SK-N-SH (cell line): ENCODE measurements around the gene ADTRP. TPM values are rescaled to one million over a fixed set of nuclear protein-coding genes. Genes with fewer than 3 reads are reported as not detected.

Experiments used
- CTCF ChIA-PET: fragments of 300-600, 350-600 bp; formaldehyde crosslinking; extraction: SDS; loops from one replicate; lab custom pipeline; 2021; lab: Yijun Ruan, JAX
- POLR2A ChIA-PET: fragments of 350-600 bp; sonication (Branson Sonifier 250); formaldehyde crosslinking; extraction: SDS; loops from one replicate; lab custom pipeline; 2020; ENCODE audit warnings: antibody characterized with exemption, inconsistent platforms; lab: Yijun Ruan, JAX
- DNase-seq: peaks from one replicate; pipeline ENCODE4 v3.0.0; 2012
- H2AFZ ChIP-seq: fragments of 200-600 bp; sonication (generic); 2 replicates; pipeline ENCODE4 v1.8.1; 2016; ENCODE audit warnings: antibody characterized with exemption, mild to moderate bottlenecking, low read depth
- H3F3A ChIP-seq: fragments of 200-600 bp; sonication (generic); replicated peaks from 2 replicates; pipeline ENCODE3; 2016; ENCODE audit warnings: antibody characterized with exemption, mild to moderate bottlenecking; ENCODE audit not compliant: insufficient read depth
- H3K27ac ChIP-seq, 2 experiments: fragments of 200-500 bp in 1 of 2; fragments of 200-600 bp in 1 of 2; sonication (Bioruptor generic) in 1 of 2; sonication (generic), shearing (Covaris generic) in 1 of 2; 2 replicates each; pipeline versions ENCODE4 v1.5.1 to v1.6.1; 2014 to 2016; ENCODE audit warnings: low read depth in 2 of 2, inconsistent platforms in 1 of 2, low read length in 1 of 2, mild to moderate bottlenecking in 1 of 2, mixed read lengths in 1 of 2
- H3K27me3 ChIP-seq: fragments of 200-600 bp; sonication (generic), shearing (Covaris generic); 2 replicates; pipeline ENCODE4 v1.6.1; 2016; ENCODE audit warnings: mixed run types; ENCODE audit not compliant: insufficient read depth
- H3K36me3 ChIP-seq, 2 experiments: fragments of 200-500 bp in 1 of 2; fragments of 200-600 bp in 1 of 2; sonication (Bioruptor generic) in 1 of 2; sonication (generic) in 1 of 2; replicated peaks in 1 of 2; 2 replicates each; pipeline versions ENCODE3 to v1.5.1; 2014 to 2016; ENCODE audit warnings: low read length in 1 of 2, mild to moderate bottlenecking in 1 of 2; ENCODE audit not compliant: insufficient read depth in 2 of 2, control insufficient read depth in 1 of 2
- H3K4me1 ChIP-seq, 2 experiments: fragments of 200-500 bp in 1 of 2; fragments of 200-600 bp in 1 of 2; sonication (Bioruptor generic) in 1 of 2; sonication (generic), shearing (Covaris generic) in 1 of 2; 2 replicates each; pipeline versions ENCODE4 v1.5.1 to v1.6.1; 2014 to 2016; ENCODE audit warnings: low read depth in 1 of 2, low read length in 1 of 2, mixed run types in 1 of 2; ENCODE audit not compliant: insufficient read depth in 2 of 2, control insufficient read depth in 1 of 2
- H3K4me2 ChIP-seq: fragments of 200-600 bp; sonication (generic), shearing (Covaris generic); 2 replicates; pipeline ENCODE4 v1.6.1; 2017; ENCODE audit warnings: mixed run types
- H3K4me3 ChIP-seq, 2 experiments: fragments of 200-500 bp in 1 of 2; fragments of 200-600 bp in 1 of 2; sonication (Bioruptor generic) in 1 of 2; sonication (generic), shearing (Covaris generic) in 1 of 2; 2 replicates each; pipeline versions ENCODE4 v1.5.1 to v1.8.1; 2014 to 2016; ENCODE audit warnings: low read depth in 2 of 2, inconsistent platforms in 1 of 2, low read length in 1 of 2, mild to moderate bottlenecking in 1 of 2, mixed read lengths in 1 of 2, moderate library complexity in 1 of 2
- H3K79me2 ChIP-seq: fragments of 200-600 bp; sonication (generic); 2 replicates; pipeline ENCODE4 v1.8.1; 2017; ENCODE audit warnings: mild to moderate bottlenecking; ENCODE audit not compliant: insufficient read depth
- H3K9ac ChIP-seq: fragments of 200-600 bp; sonication (generic); 2 replicates; pipeline ENCODE4 v1.6.1; 2017; ENCODE audit warnings: mixed run types
- H3K9me2 ChIP-seq: fragments of 200-600 bp; sonication (generic); 2 replicates; pipeline ENCODE4 v1.6.1; 2017; ENCODE audit warnings: mixed run types
- H3K9me3 ChIP-seq: fragments of 200-600 bp; sonication (generic); 2 replicates; pipeline ENCODE4 v1.6.1; 2017; ENCODE audit warnings: mixed run types, mild to moderate bottlenecking, moderate library complexity
- H4K20me1 ChIP-seq: fragments of 200-600 bp; sonication (generic); 2 replicates; pipeline ENCODE4 v1.6.1; 2017; ENCODE audit warnings: mild to moderate bottlenecking, mixed run types; ENCODE audit not compliant: insufficient read depth
- FOXJ3 ChIP-seq: sonication (generic); formaldehyde crosslinking; IDR thresholded peaks from 2 replicates; pipeline ENCODE4 v1.5.1; 2020; ENCODE audit warnings: mild to moderate bottlenecking, missing genetic modification reagents
- GABPA ChIP-seq: IDR thresholded peaks from 2 replicates; pipeline ENCODE4 v1.4.0; 2012; ENCODE audit warnings: low read depth, mild to moderate bottlenecking
- IRF3 ChIP-seq: fragments of 150-350 bp; IDR thresholded peaks from 2 replicates; pipeline ENCODE4 v1.6.1; 2016; ENCODE audit warnings: mild to moderate bottlenecking, low read depth, low read length
- MXI1 ChIP-seq: IDR thresholded peaks from 2 replicates; pipeline ENCODE4 v1.6.1; 2012; ENCODE audit warnings: mild to moderate bottlenecking, low read depth, low read length, improper control_type of control experiment
- NFIC ChIP-seq: IDR thresholded peaks from 2 replicates; pipeline ENCODE4 v1.4.0; 2012; ENCODE audit warnings: borderline replicate concordance
- POLR2AphosphoS5 ChIP-seq: IDR thresholded peaks from 2 replicates; pipeline ENCODE4 v1.6.1; 2012; ENCODE audit warnings: low read depth, low read length
- RAD21 ChIP-seq: IDR thresholded peaks from 2 replicates; pipeline ENCODE4 v1.6.1; 2012; ENCODE audit warnings: mild to moderate bottlenecking, low read length
- REST ChIP-seq: IDR thresholded peaks from 2 replicates; pipeline ENCODE4 v1.6.1; 2012; ENCODE audit warnings: mild to moderate bottlenecking, low read depth, low read length, moderate library complexity
- RXRA ChIP-seq: IDR thresholded peaks from 2 replicates; pipeline ENCODE4 v1.4.0; 2012; ENCODE audit warnings: low read depth, mild to moderate bottlenecking, borderline replicate concordance
- TAF1 ChIP-seq: IDR thresholded peaks from 2 replicates; pipeline ENCODE4 v1.6.1; 2012; ENCODE audit warnings: low read depth, mild to moderate bottlenecking, low read length, moderate library complexity, borderline replicate concordance
- TCF12 ChIP-seq: IDR thresholded peaks from 2 replicates; pipeline ENCODE4 v1.4.0; 2012
- ZBTB33 ChIP-seq: IDR thresholded peaks from 2 replicates; pipeline ENCODE4 v1.4.0; 2012; ENCODE audit warnings: low read depth, borderline replicate concordance
- WGBS: methylation state at CpG from one replicate; pipeline ENCODE4 v1.1.6; 2017; ENCODE audit warnings: low lambda C conversion rate; 5-methylcytosine and 5-hydroxymethylcytosine counted together
- polyA plus RNA-seq, 3 experiments: library from polyadenylated mRNA; depleted of rRNA; stranded (reverse); fragments of >200 nt; gene quantifications; 2 replicates each; pipeline ENCODE4 v1.2.3, GENCODE V29; 2012

ADTRP gene
- polyA plus RNA-seq, 1 of the 3 experiments (the other 2 are of a cell fraction) = 0.84 TPM

- TF ChIP-seq POLR2AphosphoS5 (no peak), REST (no peak)
Measured at GRCh38 chr6:11734861-11735613, 43.6 kb downstream of the ADTRP start (continued).

- Histone ChIP-seq H3K9ac (no peak overlapping the region), H3K4me3 (no peak overlapping the region), H3K79me2 (no peaks in the 10 kb centered on the region), H3F3A (no peaks in the 10 kb centered on the region), H4K20me1 (no peaks in the 10 kb centered on the region), H3K27ac (no peak overlapping the region), H3K9me3 (no peaks in the 10 kb centered on the region), H3K4me1 (peaks cover 0 to 2% of the 10 kb centered on the region in 2 experiments; a peak in 1 of 4 replicates), H3K9me2 (no peaks in the 10 kb centered on the region), H3K4me2 (no peak overlapping the region), H2AFZ (no peak overlapping the region; the same call in 1 of the 2 replicates), H3K27me3 (no peaks in the 10 kb centered on the region), H3K36me3 (no peaks in the 10 kb centered on the region)
- TF ChIP-seq FOXJ3 (CRISPR knock-in tag) (no peak), IRF3 (no peak), GABPA (no peak)
- ChIA-PET POLR2A (no interaction called here), CTCF (interaction anchor here (0.8 kb wide), 1 partner anchor 19 kb away, joined by 3 read pairs; no protein-coding TSS in a partner anchor)
- WGBS = 77% methylated on average over 12 of the region's 12 CpGs
- DNase-seq = no peak
Measured at GRCh38 chr6:11732036-11732631, 46.5 kb downstream of the ADTRP start.

GRCh38 chr6:11731423-11731822, 47.2 kb downstream of the ADTRP start:
- Histone ChIP-seq H3K27me3 (no peaks in the 10 kb centered on the region), H3K27ac (no peak overlapping the region), H3F3A (no peaks in the 10 kb centered on the region), H3K9ac (no peak overlapping the region), H3K4me2 (no peak overlapping the region), H3K9me2 (no peaks in the 10 kb centered on the region)
- CTCF ChIA-PET = interaction anchor here (0.8 kb wide), 1 partner anchor 18 kb away, joined by 3 read pairs; no protein-coding TSS in a partner anchor
- TF ChIP-seq RXRA = no peak
- TF ChIP-seq MXI1 = no peak
- TF ChIP-seq TAF1 = no peak
- TF ChIP-seq ZBTB33 = no peak
- no peak for TF ChIP-seq NFIC
- no peak for TF ChIP-seq IRF3
- TF ChIP-seq GABPA = no peak
- TF ChIP-seq RAD21 = no peak
- no peak for TF ChIP-seq TCF12
- TF ChIP-seq FOXJ3 (CRISPR knock-in tag) = no peak
- TF ChIP-seq, all 33 proteins: peak for 0
- H3K79me2 ChIP-seq = no peaks in the 10 kb centered on the region
- H3K4me1 ChIP-seq = no peaks in the 10 kb centered on the region; a peak in 1 of 4 replicates
- WGBS = 72% methylated on average over 3 of the region's 3 CpGs
- POLR2A ChIA-PET = no interaction called here
- DNase-seq = no peak
- H2AFZ ChIP-seq = no peak overlapping the region
- no peaks in the 10 kb centered on the region for H3K9me3 ChIP-seq
- no peaks in the 10 kb centered on the region for H4K20me1 ChIP-seq
- no peak overlapping the region for H3K4me3 ChIP-seq
- H3K36me3 ChIP-seq = no peaks in the 10 kb centered on the region
